GM23338 (cell line): ENCODE data around the gene TP73. TPM values are rescaled to one million over a fixed set of nuclear protein-coding genes. Genes with fewer than 3 reads are reported as not detected.

Experiments
- ATAC-seq: fragments of 200-7000 bp; cut with Tn5 transposase; 3 replicates; pipeline ENCODE4 v1.9.1; 2020
- DNase-seq: peaks from one replicate; pipeline ENCODE4 v3.0.0-alpha.2; 2015; ENCODE audit warnings: low spot score
- H2AFZ ChIP-seq: fragments of 200-600 bp; sonication (generic); 2 replicates; pipeline ENCODE4 v1.8.0; 2016; ENCODE audit warnings: antibody characterized with exemption, mild to moderate bottlenecking, moderate library complexity
- H3F3A ChIP-seq: fragments of 200-600 bp; sonication (generic); replicated peaks from 2 replicates; pipeline ENCODE4 v1.8.0; 2017; ENCODE audit warnings: antibody characterized with exemption, mixed run types, low read depth
- H3K27ac ChIP-seq: fragments of 200-600 bp; sonication (generic); 2 replicates; pipeline ENCODE4 v1.6.1; 2016; ENCODE audit warnings: low read depth
- H3K27me3 ChIP-seq: fragments of 200-600 bp; sonication (generic); 2 replicates; pipeline ENCODE4 v1.8.0; 2016; ENCODE audit warnings: mild to moderate bottlenecking, mixed run types, moderate library complexity; ENCODE audit not compliant: insufficient read depth
- H3K36me3 ChIP-seq: fragments of 200-600 bp; sonication (generic); 2 replicates; pipeline ENCODE4 v1.8.0; 2016; ENCODE audit warnings: mild to moderate bottlenecking; ENCODE audit not compliant: insufficient read depth
- H3K4me1 ChIP-seq: fragments of 200-600 bp; sonication (generic); 2 replicates; pipeline ENCODE4 v1.8.0; 2016; ENCODE audit warnings: mild to moderate bottlenecking, moderate library complexity; ENCODE audit not compliant: insufficient read depth
- H3K4me2 ChIP-seq: fragments of 200-600 bp; sonication (generic); 2 replicates; pipeline ENCODE4 v1.7.1; 2017; ENCODE audit warnings: mixed run types
- H3K4me3 ChIP-seq: fragments of 200-600 bp; sonication (generic); 2 replicates; pipeline ENCODE4 v1.6.1; 2016; ENCODE audit warnings: mixed run types
- H3K79me2 ChIP-seq: fragments of 200-600 bp; sonication (generic); replicated peaks from 2 replicates; pipeline ENCODE4 v1.8.0; 2017; ENCODE audit warnings: mild to moderate bottlenecking; ENCODE audit not compliant: insufficient read depth
- H3K9me2 ChIP-seq: fragments of 200-600 bp; sonication (generic); 2 replicates; pipeline ENCODE4 v1.8.0; 2017; ENCODE audit not compliant: insufficient read depth
- H4K20me1 ChIP-seq: fragments of 200-600 bp; sonication (generic); replicated peaks from 2 replicates; pipeline ENCODE4 v1.8.0; 2017; ENCODE audit warnings: mild to moderate bottlenecking; ENCODE audit not compliant: insufficient read depth
- H3K27ac Mint-ChIP-seq: 2 replicates; pipeline ENCODE4 v1.8.0; 2020; ENCODE audit warnings: inconsistent platforms, mild to moderate bottlenecking, moderate library complexity, mixed read lengths
- H3K27me3 Mint-ChIP-seq: 3 replicates; pipeline ENCODE4 v1.8.0; 2022; ENCODE audit warnings: low read depth, mild to moderate bottlenecking, moderate library complexity, mixed read lengths, inconsistent platforms; ENCODE audit not compliant: insufficient read depth, poor library complexity
- H3K36me3 Mint-ChIP-seq: 3 replicates; pipeline ENCODE4 v1.8.0; 2021; ENCODE audit warnings: low read depth, mild to moderate bottlenecking, inconsistent platforms, moderate library complexity, mixed read lengths
- H3K4me1 Mint-ChIP-seq: 3 replicates; pipeline ENCODE4 v1.8.0; 2020; ENCODE audit warnings: mild to moderate bottlenecking, inconsistent platforms, mixed read lengths
- H3K4me3 Mint-ChIP-seq: 3 replicates; pipeline ENCODE4 v1.8.0; 2021; ENCODE audit warnings: moderate library complexity, mild to moderate bottlenecking, inconsistent platforms, mixed read lengths
- H3K9me3 Mint-ChIP-seq: 3 replicates; pipeline ENCODE4 v1.8.0; 2020; ENCODE audit warnings: moderate library complexity, mild to moderate bottlenecking, inconsistent platforms, mixed read lengths
- CREB1 ChIP-seq: fragments of 250-450 bp; sonication (Bioruptor Pico); IDR thresholded peaks from 2 replicates; pipeline ENCODE4 v1.5.0; 2020; ENCODE audit warnings: low read depth, mild to moderate bottlenecking, moderate library complexity
- EZH2 ChIP-seq: fragments of 200-600 bp; sonication (generic); IDR thresholded peaks from one replicate; pipeline ENCODE4 v1.8.0; 2017; ENCODE audit warnings: antibody characterized with exemption, mild to moderate bottlenecking, low read depth; ENCODE audit not compliant: unreplicated experiment
- NANOG ChIP-seq: IDR thresholded peaks from 2 replicates; pipeline ENCODE4 v1.6.1; 2016; ENCODE audit warnings: antibody characterized with exemption, borderline replicate concordance
- STAT1 ChIP-seq: IDR thresholded peaks from one replicate; pipeline ENCODE4 v1.6.1; 2016; ENCODE audit warnings: antibody characterized with exemption; ENCODE audit not compliant: unreplicated experiment
- ZNF331 ChIP-seq: fragments of 250-450 bp; sonication (Bioruptor Pico); IDR thresholded peaks from 2 replicates; pipeline ENCODE4 v1.5.0; 2020; ENCODE audit warnings: low read depth, mild to moderate bottlenecking, moderate library complexity
- long read RNA-seq: library from polyadenylated mRNA; unstranded; transcript quantifications from one replicate; pipeline ENCODE4 v2.0.0, GENCODE V29; 2020; ENCODE audit not compliant: unreplicated experiment
- polyA plus RNA-seq: library from polyadenylated mRNA; unstranded; fragments of >200 nt; fragmentation: Nextera tagmentation; extraction: Ambion mirVana; gene quantifications from 2 replicates; pipeline ENCODE4 v1.2.1, GENCODE V29; 2016
- total RNA-seq: library from RNA; depleted of rRNA; stranded (reverse); fragments of >200 nt; shearing (Covaris generic); gene quantifications from 2 replicates; pipeline ENCODE4 v1.2.3, GENCODE V29; 2014; rRNA removed
- TF ChIP-seq, protein P1 (sequence below), 2 experiments: fragments of 200-600 bp in 1 of 2; sonication (generic) in 1 of 2; conservative IDR thresholded peaks; 2 replicates each; pipeline versions ENCODE4 v1.5.1 to v1.6.1; 2016 to 2017; ENCODE audit warnings: antibody characterized with exemption in 2 of 2, low read depth in 2 of 2, mild to moderate bottlenecking in 2 of 2, moderate library complexity in 1 of 2
- TF ChIP-seq, protein P2 (sequence below): IDR thresholded peaks from one replicate; pipeline ENCODE4 v1.6.1; 2018; ENCODE audit warnings: antibody characterized with exemption; ENCODE audit not compliant: unreplicated experiment

Gene TP73
- total RNA-seq: 1.8 and 3.4 TPM in 2 replicates
- polyA plus RNA-seq: 1.4 and 1.8 TPM in 2 replicates
- long read RNA-seq, partial matches to known transcripts: 2 of 4 reads
- long read RNA-seq, other reads (novel, unspliced or antisense): 2 of 4 reads

- peaks cover 11% of the 10 kb centered on the region; the same call in 2 of the 3 replicates for H3K4me1 Mint-ChIP-seq
- H3K4me2 ChIP-seq: peak within 1 kb of the TSS; percentile 96
Measured at GRCh38 chr1:3651930-3652547, at the start of gene TP73. Gene TP73, plus strand, starts transcription at chr1:3652516. Its CDS starts 29,850 bp downstream, at chr1:3682366.

DNA sequence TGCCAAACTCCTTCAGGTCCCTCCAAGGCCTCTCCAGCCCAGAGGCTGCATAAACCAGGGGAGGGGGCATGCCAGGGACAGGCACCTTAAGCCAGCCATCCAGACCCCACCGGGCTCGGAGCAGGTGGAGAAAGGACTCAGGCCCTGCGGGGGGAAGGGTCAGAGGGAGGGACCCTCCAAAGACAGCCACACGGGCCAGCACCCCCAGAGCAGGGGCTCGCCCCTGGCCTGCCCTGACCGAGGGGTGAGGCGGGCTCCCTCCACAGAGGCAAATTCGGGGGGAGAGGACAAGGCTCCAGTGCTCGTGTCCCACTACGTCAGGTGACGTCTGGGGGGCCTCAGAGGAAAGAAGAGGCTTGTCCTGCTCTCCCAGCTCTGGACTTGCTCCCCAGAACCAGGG is 49.2 kb upstream of the TP73 start:
- ATAC-seq: no peak
- Histone ChIP-seq H3K27me3 (no peaks in the 10 kb centered on the region), H3K9me2 (no peaks in the 10 kb centered on the region), H3K36me3 (no peaks in the 10 kb centered on the region), H3K4me1 (peaks cover 10% of the 10 kb centered on the region; the same call in 1 of the 2 replicates), H3K27ac (no peak overlapping the region), H3K4me3 (no peak overlapping the region), H2AFZ (no peak overlapping the region), H3K4me2 (no peak overlapping the region), H4K20me1 (no peaks in the 10 kb centered on the region; the same call in 1 of the 2 replicates), H3K79me2 (0 out of 2 replicates have a peak, but pooled peaks cover 9% of the 10 kb centered on the region), H3F3A (no peaks in the 10 kb centered on the region)
- H3K4me1 Mint-ChIP-seq: peaks cover 5% of the 10 kb centered on the region; the same call in 2 of the 3 replicates
- DNase-seq: no peak
- no peak overlapping the region for H3K27ac Mint-ChIP-seq
- H3K4me3 Mint-ChIP-seq: no peak overlapping the region
- TF ChIP-seq, protein P1, sequence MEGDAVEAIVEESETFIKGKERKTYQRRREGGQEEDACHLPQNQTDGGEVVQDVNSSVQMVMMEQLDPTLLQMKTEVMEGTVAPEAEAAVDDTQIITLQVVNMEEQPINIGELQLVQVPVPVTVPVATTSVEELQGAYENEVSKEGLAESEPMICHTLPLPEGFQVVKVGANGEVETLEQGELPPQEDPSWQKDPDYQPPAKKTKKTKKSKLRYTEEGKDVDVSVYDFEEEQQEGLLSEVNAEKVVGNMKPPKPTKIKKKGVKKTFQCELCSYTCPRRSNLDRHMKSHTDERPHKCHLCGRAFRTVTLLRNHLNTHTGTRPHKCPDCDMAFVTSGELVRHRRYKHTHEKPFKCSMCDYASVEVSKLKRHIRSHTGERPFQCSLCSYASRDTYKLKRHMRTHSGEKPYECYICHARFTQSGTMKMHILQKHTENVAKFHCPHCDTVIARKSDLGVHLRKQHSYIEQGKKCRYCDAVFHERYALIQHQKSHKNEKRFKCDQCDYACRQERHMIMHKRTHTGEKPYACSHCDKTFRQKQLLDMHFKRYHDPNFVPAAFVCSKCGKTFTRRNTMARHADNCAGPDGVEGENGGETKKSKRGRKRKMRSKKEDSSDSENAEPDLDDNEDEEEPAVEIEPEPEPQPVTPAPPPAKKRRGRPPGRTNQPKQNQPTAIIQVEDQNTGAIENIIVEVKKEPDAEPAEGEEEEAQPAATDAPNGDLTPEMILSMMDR (conservative IDR thresholded peaks at IDR 0.05; ENCODE audit: low read depth in 2 of 2): no peak
- no peak for TF ChIP-seq NANOG
- TF ChIP-seq, protein P2, sequence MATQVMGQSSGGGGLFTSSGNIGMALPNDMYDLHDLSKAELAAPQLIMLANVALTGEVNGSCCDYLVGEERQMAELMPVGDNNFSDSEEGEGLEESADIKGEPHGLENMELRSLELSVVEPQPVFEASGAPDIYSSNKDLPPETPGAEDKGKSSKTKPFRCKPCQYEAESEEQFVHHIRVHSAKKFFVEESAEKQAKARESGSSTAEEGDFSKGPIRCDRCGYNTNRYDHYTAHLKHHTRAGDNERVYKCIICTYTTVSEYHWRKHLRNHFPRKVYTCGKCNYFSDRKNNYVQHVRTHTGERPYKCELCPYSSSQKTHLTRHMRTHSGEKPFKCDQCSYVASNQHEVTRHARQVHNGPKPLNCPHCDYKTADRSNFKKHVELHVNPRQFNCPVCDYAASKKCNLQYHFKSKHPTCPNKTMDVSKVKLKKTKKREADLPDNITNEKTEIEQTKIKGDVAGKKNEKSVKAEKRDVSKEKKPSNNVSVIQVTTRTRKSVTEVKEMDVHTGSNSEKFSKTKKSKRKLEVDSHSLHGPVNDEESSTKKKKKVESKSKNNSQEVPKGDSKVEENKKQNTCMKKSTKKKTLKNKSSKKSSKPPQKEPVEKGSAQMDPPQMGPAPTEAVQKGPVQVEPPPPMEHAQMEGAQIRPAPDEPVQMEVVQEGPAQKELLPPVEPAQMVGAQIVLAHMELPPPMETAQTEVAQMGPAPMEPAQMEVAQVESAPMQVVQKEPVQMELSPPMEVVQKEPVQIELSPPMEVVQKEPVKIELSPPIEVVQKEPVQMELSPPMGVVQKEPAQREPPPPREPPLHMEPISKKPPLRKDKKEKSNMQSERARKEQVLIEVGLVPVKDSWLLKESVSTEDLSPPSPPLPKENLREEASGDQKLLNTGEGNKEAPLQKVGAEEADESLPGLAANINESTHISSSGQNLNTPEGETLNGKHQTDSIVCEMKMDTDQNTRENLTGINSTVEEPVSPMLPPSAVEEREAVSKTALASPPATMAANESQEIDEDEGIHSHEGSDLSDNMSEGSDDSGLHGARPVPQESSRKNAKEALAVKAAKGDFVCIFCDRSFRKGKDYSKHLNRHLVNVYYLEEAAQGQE: no peak
- TF ChIP-seq CREB1: no peak
- TF ChIP-seq STAT1: no peak
- no peaks in the 10 kb centered on the region; the same call in 2 of the 3 replicates for H3K36me3 Mint-ChIP-seq
- no peaks in the 10 kb centered on the region for H3K9me3 Mint-ChIP-seq
- H3K27me3 Mint-ChIP-seq: peaks cover 2% of the 10 kb centered on the region

More at GRCh38 chr1:3651930-3652547, at the start of gene TP73:
- H3K36me3 Mint-ChIP-seq: peaks cover 2% of the 10 kb centered on the region; the same call in 1 of the 3 replicates
- no peak within 1 kb of the TSS for H3K27ac Mint-ChIP-seq
- peak; percentile 7 for ATAC-seq
- Histone ChIP-seq H3K27ac (no peak within 1 kb of the TSS), H2AFZ (peak within 1 kb of the TSS; percentile 99), H3K9me2 (no peaks in the 10 kb centered on the region), H3K36me3 (0 out of 2 replicates have a peak, but pooled peaks cover under 1% of the 10 kb centered on the region), H3K4me3 (peak within 1 kb of the TSS; percentile 76), H3K4me1 (peaks cover 16% of the 10 kb centered on the region; the same call in 1 of the 2 replicates), H3K79me2 (peaks cover 17% of the 10 kb centered on the region), H3K27me3 (peaks cover 71% of the 10 kb centered on the region), H3F3A (peaks cover 7% of the 10 kb centered on the region; the same call in 1 of the 2 replicates), H4K20me1 (peaks cover 17% of the 10 kb centered on the region)
- H3K27me3 Mint-ChIP-seq: peaks cover 58% of the 10 kb centered on the region
- TF ChIP-seq EZH2 (peak; percentile 37), ZNF331 (no peak)
- TF ChIP-seq, protein P2: no peak
- DNase-seq: peak; percentile 43
- no peaks in the 10 kb centered on the region for H3K9me3 Mint-ChIP-seq
- H3K4me3 Mint-ChIP-seq: peak within 1 kb of the TSS; percentile 83
